Gastrocnemius medialis (tissue), 4 donors: ENCODE measurements around the gene LRRC59.
"Not testable (repeated sequence)": the region's sequence is repeated elsewhere in the genome, so short reads cannot be mapped to it uniquely, and the experiment has no call there.

ENCODE experiments used
- POLR2A ChIP-seq, 2 donors: fragments of 450-650 bp; IDR thresholded peaks; one replicate each; pipeline ENCODE4 v1.6.1; 2017; ENCODE audit warnings: antibody characterized with exemption in 2 of 2, mild to moderate bottlenecking in 2 of 2, moderate library complexity in 2 of 2
- TF ChIP-seq, protein P1 (sequence below), 5 experiments: fragments of 450-650 bp in 3 of 5; fragments of 200-600 bp in 2 of 5; sonication (generic) in 2 of 5; IDR thresholded peaks in 4 of 5; conservative IDR thresholded peaks in 1 of 5; 1 replicate in 4 of 5; 2 replicates in 1 of 5; pipeline ENCODE4 v1.5.1; 2016 to 2019; ENCODE audit warnings: antibody characterized with exemption in 5 of 5, mild to moderate bottlenecking in 3 of 5, moderate library complexity in 3 of 5

DNA sequence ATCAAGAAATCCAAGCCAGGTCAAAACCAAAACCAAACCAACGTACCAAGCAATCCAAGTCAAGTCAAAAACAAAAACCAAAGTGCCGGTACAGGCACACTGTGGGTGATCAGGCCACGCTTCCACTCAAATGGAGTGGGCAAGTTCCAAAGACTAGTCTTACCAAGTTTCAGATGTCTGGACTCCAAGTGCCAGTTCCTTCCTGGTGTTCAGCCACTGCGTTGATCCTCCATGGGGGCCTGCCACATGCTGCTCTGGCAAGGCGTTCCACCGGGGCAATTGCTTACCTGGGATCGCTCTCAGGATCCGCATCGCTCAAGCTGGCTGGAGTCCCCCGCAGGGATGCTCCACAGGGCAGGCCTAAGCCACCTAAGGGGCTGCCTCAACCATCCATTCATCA lies 22.3 kb upstream of the LRRC59 start:
- TF ChIP-seq, protein P1, sequence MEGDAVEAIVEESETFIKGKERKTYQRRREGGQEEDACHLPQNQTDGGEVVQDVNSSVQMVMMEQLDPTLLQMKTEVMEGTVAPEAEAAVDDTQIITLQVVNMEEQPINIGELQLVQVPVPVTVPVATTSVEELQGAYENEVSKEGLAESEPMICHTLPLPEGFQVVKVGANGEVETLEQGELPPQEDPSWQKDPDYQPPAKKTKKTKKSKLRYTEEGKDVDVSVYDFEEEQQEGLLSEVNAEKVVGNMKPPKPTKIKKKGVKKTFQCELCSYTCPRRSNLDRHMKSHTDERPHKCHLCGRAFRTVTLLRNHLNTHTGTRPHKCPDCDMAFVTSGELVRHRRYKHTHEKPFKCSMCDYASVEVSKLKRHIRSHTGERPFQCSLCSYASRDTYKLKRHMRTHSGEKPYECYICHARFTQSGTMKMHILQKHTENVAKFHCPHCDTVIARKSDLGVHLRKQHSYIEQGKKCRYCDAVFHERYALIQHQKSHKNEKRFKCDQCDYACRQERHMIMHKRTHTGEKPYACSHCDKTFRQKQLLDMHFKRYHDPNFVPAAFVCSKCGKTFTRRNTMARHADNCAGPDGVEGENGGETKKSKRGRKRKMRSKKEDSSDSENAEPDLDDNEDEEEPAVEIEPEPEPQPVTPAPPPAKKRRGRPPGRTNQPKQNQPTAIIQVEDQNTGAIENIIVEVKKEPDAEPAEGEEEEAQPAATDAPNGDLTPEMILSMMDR (IDR thresholded peaks at IDR 0.05 in 4 of 5, conservative IDR thresholded peaks at IDR 0.05 in 1 of 5), result not testable (repeated sequence)
- TF ChIP-seq POLR2A (IDR thresholded peaks at IDR 0.05), result not testable (repeated sequence)
